ENCODE data around the gene EXOSC5.

EXOSC5 gene

GRCh38 chr19:41363371-41363752, 33.8 kb downstream of the EXOSC5 start:
- DNase-seq (ENCODE audit: low read depth): no peak
- no peak for TF ChIP-seq CTCF (conservative IDR thresholded peaks at IDR 0.05; ENCODE audit: control insufficient read depth, insufficient read depth, low read depth, low read length)
- peak overlapping the region; percentile 96 for H3K4me3 ChIP-seq (ENCODE audit: control insufficient read depth, low read depth, low read length)

- TF ChIP-seq CTCF (conservative IDR thresholded peaks at IDR 0.05; ENCODE audit: control insufficient read depth, insufficient read depth, low read depth, low read length): no peak
- H3K4me3 ChIP-seq (ENCODE audit: control insufficient read depth, low read depth, low read length): no peak overlapping the region
- no peak for DNase-seq (ENCODE audit: low read depth)
Observed at GRCh38 chr19:41362143-41362847, 34.9 kb downstream of the EXOSC5 start.

GRCh38 chr19:41359741-41360140, 37.4 kb downstream of the EXOSC5 start:
- no peak overlapping the region for H3K4me3 ChIP-seq (ENCODE audit: control insufficient read depth, low read depth, low read length)
- no peak for DNase-seq (ENCODE audit: low read depth)
- TF ChIP-seq CTCF (conservative IDR thresholded peaks at IDR 0.05; ENCODE audit: control insufficient read depth, insufficient read depth, low read depth, low read length): no peak

DNA sequence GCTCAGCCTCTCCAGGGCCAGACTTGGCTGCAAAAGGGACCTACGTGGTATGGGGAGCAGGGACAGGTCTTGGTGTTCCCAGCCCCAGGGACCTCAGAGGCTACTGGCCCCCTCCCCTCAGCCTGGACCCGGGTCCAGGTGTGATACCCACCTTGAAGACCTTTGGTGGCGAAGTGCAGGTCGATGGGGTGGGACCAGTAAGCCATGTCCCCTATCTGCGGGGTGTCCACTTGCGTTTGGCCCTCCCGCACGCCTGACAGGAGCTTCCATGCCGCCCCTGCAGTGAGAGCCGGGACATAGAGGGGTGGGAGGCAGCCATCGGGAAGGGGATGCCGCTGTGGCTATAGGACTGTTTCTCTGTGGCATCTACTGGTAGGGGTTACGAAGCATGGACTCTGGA, 39.4 kb downstream of the EXOSC5 start:
- DNase-seq (ENCODE audit: low read depth): no peak
- no peak overlapping the region for H3K4me3 ChIP-seq (ENCODE audit: control insufficient read depth, low read depth, low read length)
- no peak for TF ChIP-seq CTCF (conservative IDR thresholded peaks at IDR 0.05; ENCODE audit: control insufficient read depth, insufficient read depth, low read depth, low read length)

DNA sequence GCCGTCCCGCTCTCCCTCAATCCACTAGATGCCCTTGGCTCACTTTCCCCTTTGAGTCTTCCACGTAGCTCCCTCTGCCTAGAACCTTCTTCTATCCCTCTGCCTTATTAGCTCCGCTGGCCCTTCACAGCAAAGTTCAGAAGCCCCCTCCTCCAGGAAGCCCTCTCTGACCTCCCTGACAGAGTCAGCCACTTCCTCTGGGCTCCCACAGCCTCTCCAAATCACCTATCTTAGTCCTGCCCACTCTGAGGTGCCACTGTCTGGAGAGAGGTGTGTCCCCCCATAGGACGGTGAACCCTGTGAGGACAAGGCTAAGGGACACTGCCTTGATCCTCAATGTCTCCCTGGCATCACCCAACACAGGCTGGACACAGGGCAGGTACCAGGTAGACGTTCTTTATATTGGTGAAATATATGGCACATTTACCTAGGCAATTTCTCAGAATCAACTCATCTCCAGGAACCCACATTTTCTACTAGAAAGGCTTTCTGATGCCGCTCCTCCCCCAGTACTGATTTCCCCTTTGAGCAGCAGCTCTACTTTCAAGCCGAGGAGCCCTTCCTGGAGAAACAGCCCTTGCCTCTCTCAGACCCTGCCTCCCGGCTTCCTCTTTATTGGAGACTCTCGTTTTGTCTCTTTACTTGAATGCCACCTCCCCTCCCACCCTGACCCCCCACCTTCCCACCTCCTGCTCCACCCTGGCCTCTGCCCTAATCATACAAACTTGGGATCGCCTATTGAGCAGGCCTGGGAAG, 40.0 kb downstream of the EXOSC5 start:
- H3K4me3 ChIP-seq (ENCODE audit: control insufficient read depth, low read depth, low read length): no peak overlapping the region
- no peak for DNase-seq (ENCODE audit: low read depth)
- TF ChIP-seq CTCF (conservative IDR thresholded peaks at IDR 0.05; ENCODE audit: control insufficient read depth, insufficient read depth, low read depth, low read length): no peak

DNA sequence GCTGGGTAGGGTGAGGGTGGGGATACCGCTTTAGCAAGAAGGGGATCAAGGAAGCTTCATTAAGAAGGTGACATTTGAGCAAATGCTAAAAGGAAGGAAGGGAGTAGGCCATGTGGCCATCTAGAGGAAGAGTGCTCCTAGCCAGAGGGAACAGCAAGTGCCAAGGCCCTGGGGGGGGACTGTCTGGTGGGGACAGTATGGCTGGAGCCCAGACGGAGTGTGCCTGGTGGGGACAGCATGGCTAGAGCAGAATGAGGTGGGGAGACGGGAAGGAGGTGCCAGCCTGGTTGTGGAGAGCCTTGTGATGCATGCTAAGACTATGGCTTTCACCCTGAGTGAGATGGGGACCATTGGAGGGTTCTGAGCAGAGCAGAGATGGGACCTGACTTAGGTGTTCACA, 41.4 kb downstream of the EXOSC5 start:
- no peak for DNase-seq (ENCODE audit: low read depth)
- H3K4me3 ChIP-seq (ENCODE audit: control insufficient read depth, low read depth, low read length): no peak overlapping the region
- TF ChIP-seq CTCF (conservative IDR thresholded peaks at IDR 0.05; ENCODE audit: control insufficient read depth, insufficient read depth, low read depth, low read length): no peak
